Trophoblast cell (in vitro differentiated cells and primary cell): ENCODE data around the gene NCOA3.

Experiments
- DNase-seq, 2 donors: peaks; one replicate each; pipeline ENCODE4 v3.0.0-alpha.2; 2016
- H2AFZ ChIP-seq: 2 replicates; pipeline ENCODE4 v1.6.1; 2013; ENCODE audit warnings: low read length, moderate library complexity, mild to moderate bottlenecking; ENCODE audit not compliant: insufficient read depth, poor library complexity
- H2AK5ac ChIP-seq: 2 replicates; pipeline ENCODE4 v1.6.1; 2013; ENCODE audit warnings: mild to moderate bottlenecking, low read length
- H2BK120ac ChIP-seq: 2 replicates; pipeline ENCODE4 v1.6.1; 2013; ENCODE audit warnings: low read length, mild to moderate bottlenecking, moderate library complexity; ENCODE audit not compliant: insufficient read depth, poor library complexity
- H2BK12ac ChIP-seq: 2 replicates; pipeline ENCODE4 v1.6.1; 2013; ENCODE audit warnings: mild to moderate bottlenecking, low read length, moderate library complexity
- H2BK5ac ChIP-seq: 2 replicates; pipeline ENCODE4 v1.6.1; 2013; ENCODE audit warnings: low read length, low read depth, moderate library complexity, mild to moderate bottlenecking; ENCODE audit not compliant: poor library complexity
- H3K14ac ChIP-seq: 2 replicates; pipeline ENCODE4 v1.6.1; 2013; ENCODE audit warnings: mild to moderate bottlenecking, low read length
- H3K18ac ChIP-seq: 2 replicates; pipeline ENCODE4 v1.6.1; 2013; ENCODE audit warnings: mild to moderate bottlenecking, low read length
- H3K23ac ChIP-seq: 2 replicates; pipeline ENCODE4 v1.6.1; 2013; ENCODE audit warnings: low read length
- H3K27ac ChIP-seq: 2 replicates; pipeline ENCODE4 v1.5.1; 2013; ENCODE audit warnings: low read depth, mild to moderate bottlenecking, inconsistent platforms, low read length, moderate library complexity
- H3K27me3 ChIP-seq: 2 replicates; pipeline ENCODE4 v1.6.1; 2013; ENCODE audit warnings: inconsistent platforms, mild to moderate bottlenecking, low read length, moderate library complexity; ENCODE audit not compliant: insufficient read depth
- H3K36me3 ChIP-seq, 2 experiments: 1 replicate in 1 of 2; 2 replicates in 1 of 2; pipeline ENCODE4 v1.6.1; 2013; ENCODE audit warnings: low read length in 2 of 2, mild to moderate bottlenecking in 2 of 2, moderate library complexity in 1 of 2; ENCODE audit not compliant: insufficient read depth in 2 of 2, control insufficient read depth in 1 of 2
- H3K4ac ChIP-seq: 2 replicates; pipeline ENCODE4 v1.6.1; 2013; ENCODE audit warnings: low read depth, mild to moderate bottlenecking, low read length, moderate library complexity
- H3K4me1 ChIP-seq, 2 experiments: 1 replicate in 1 of 2; 2 replicates in 1 of 2; pipeline ENCODE4 v1.6.1; 2013; ENCODE audit warnings: low read length in 2 of 2, mild to moderate bottlenecking in 2 of 2, moderate library complexity in 1 of 2; ENCODE audit not compliant: insufficient read depth in 2 of 2, control insufficient read depth in 1 of 2
- H3K4me2 ChIP-seq: 2 replicates; pipeline ENCODE4 v1.6.1; 2013; ENCODE audit warnings: inconsistent platforms, mild to moderate bottlenecking, low read length, moderate library complexity
- H3K4me3 ChIP-seq: 2 replicates; pipeline ENCODE4 v1.5.1; 2013; ENCODE audit warnings: mild to moderate bottlenecking, low read depth, low read length, inconsistent platforms
- H3K79me1 ChIP-seq: one replicate; pipeline ENCODE4 v1.6.1; 2013; ENCODE audit warnings: low read length
- H3K79me2 ChIP-seq: 2 replicates; pipeline ENCODE4 v1.6.1; 2013; ENCODE audit warnings: low read length, mild to moderate bottlenecking; ENCODE audit not compliant: control insufficient read depth, insufficient read depth, poor library complexity
- H3K9ac ChIP-seq: 2 replicates; pipeline ENCODE4 v1.6.1; 2013; ENCODE audit warnings: mild to moderate bottlenecking, low read length
- H3K9me3 ChIP-seq: 2 replicates; pipeline ENCODE4 v1.6.1; 2013; ENCODE audit warnings: low read depth, mild to moderate bottlenecking, control low read depth, inconsistent platforms, low read length; ENCODE audit not compliant: insufficient read depth
- H4K12ac ChIP-seq: 2 replicates; pipeline ENCODE4 v1.6.1; 2013; ENCODE audit warnings: low read depth, mild to moderate bottlenecking, low read length, moderate library complexity
- H4K8ac ChIP-seq: 2 replicates; pipeline ENCODE4 v1.6.1; 2013; ENCODE audit warnings: low read depth, mild to moderate bottlenecking, low read length, moderate library complexity
- H4K91ac ChIP-seq: one replicate; pipeline ENCODE4 v1.6.1; 2013; ENCODE audit warnings: low read depth, mild to moderate bottlenecking, low read length, moderate library complexity
- WGBS: extraction: QIAGEN DNeasy Blood & Tissue Kit; methylation state at CpG from one replicate; pipeline ENCODE4 v1.1.7; 2013; ENCODE audit warnings: missing lambda C conversion rate; ENCODE audit not compliant: insufficient read length, insufficient coverage; ENCODE audit errors: extremely low coverage; 5-methylcytosine and 5-hydroxymethylcytosine counted together

NCOA3 gene

GRCh38 chr20:47677635-47678453 lies 176.2 kb downstream of the NCOA3 start:
- Histone ChIP-seq H3K23ac (no peak overlapping the region), H3K18ac (no peak overlapping the region), H2BK120ac (no peak overlapping the region), H3K27ac (no peak overlapping the region), H2BK12ac (no peak overlapping the region), H4K12ac (no peak overlapping the region), H3K79me1 (no peaks in the 10 kb centered on the region), H3K4ac (no peak overlapping the region), H4K91ac (no peak overlapping the region), H3K14ac (no peak overlapping the region), H3K9me3 (peaks cover 6% of the 10 kb centered on the region), H2AK5ac (no peak overlapping the region), H4K8ac (no peak overlapping the region), H3K36me3 (peaks cover 8 to 10% of the 10 kb centered on the region in 2 experiments), H3K4me3 (no peak overlapping the region), H2AFZ (no peak overlapping the region), H2BK5ac (no peak overlapping the region), H3K4me2 (no peak overlapping the region), H3K27me3 (no peaks in the 10 kb centered on the region), H3K79me2 (no peaks in the 10 kb centered on the region), H3K9ac (no peak overlapping the region), H3K4me1 (peaks cover 0 to 8% of the 10 kb centered on the region in 2 experiments)
- peak; percentile 71 to 77 for DNase-seq
- WGBS = no CpG with 5 or more reads among the region's 15 CpGs

- Histone ChIP-seq H4K8ac (no peak overlapping the region), H3K27ac (no peak overlapping the region), H2AFZ (no peak overlapping the region), H2BK5ac (no peak overlapping the region), H2BK12ac (no peak overlapping the region), H3K18ac (no peak overlapping the region), H3K27me3 (no peaks in the 10 kb centered on the region), H3K79me2 (no peaks in the 10 kb centered on the region), H4K91ac (no peak overlapping the region), H3K4me2 (no peak overlapping the region), H3K4ac (no peak overlapping the region), H2BK120ac (no peak overlapping the region), H3K14ac (no peak overlapping the region), H2AK5ac (no peak overlapping the region), H3K36me3 (peaks cover 12% of the 10 kb centered on the region in 2 experiments), H3K79me1 (no peaks in the 10 kb centered on the region), H3K9ac (no peak overlapping the region), H3K23ac (no peak overlapping the region), H4K12ac (no peak overlapping the region), H3K4me1 (peaks cover 0 to 8% of the 10 kb centered on the region in 2 experiments), H3K9me3 (peaks cover 6% of the 10 kb centered on the region), H3K4me3 (no peak overlapping the region)
- WGBS = no CpG with 5 or more reads among the region's 17 CpGs
- DNase-seq = no peak
Measured at GRCh38 chr20:47678536-47678935, 176.8 kb downstream of the NCOA3 start.

GRCh38 chr20:47679462-47679861 lies 177.8 kb downstream of the NCOA3 start:
- H3K23ac ChIP-seq = no peak overlapping the region
- H2BK5ac ChIP-seq = no peak overlapping the region
- H3K36me3 ChIP-seq = peaks cover 12 to 14% of the 10 kb centered on the region in 2 experiments
- no peak overlapping the region for H4K91ac ChIP-seq
- H3K14ac ChIP-seq = no peak overlapping the region
- H3K18ac ChIP-seq = no peak overlapping the region
- no peak overlapping the region for H2AK5ac ChIP-seq
- no peak overlapping the region for H4K12ac ChIP-seq
- H3K27ac ChIP-seq = no peak overlapping the region
- H3K4me1 ChIP-seq = peaks cover 0 to 8% of the 10 kb centered on the region in 2 experiments
- no CpG with 5 or more reads among the region's 4 CpGs for WGBS
- peaks cover 6% of the 10 kb centered on the region for H3K9me3 ChIP-seq
- no peak overlapping the region for H3K9ac ChIP-seq
- H2BK120ac ChIP-seq = no peak overlapping the region
- no peak overlapping the region for H2BK12ac ChIP-seq
- H3K4me3 ChIP-seq = no peak overlapping the region
- H3K4me2 ChIP-seq = no peak overlapping the region
- no peaks in the 10 kb centered on the region for H3K27me3 ChIP-seq
- no peak overlapping the region for H2AFZ ChIP-seq
- H3K79me1 ChIP-seq = no peaks in the 10 kb centered on the region
- H3K79me2 ChIP-seq = no peaks in the 10 kb centered on the region
- no peak for DNase-seq
- H4K8ac ChIP-seq = no peak overlapping the region
- no peak overlapping the region for H3K4ac ChIP-seq

- H2BK120ac ChIP-seq = no peak overlapping the region
- no peak overlapping the region for H3K27ac ChIP-seq
- DNase-seq = peak; percentile 65 to 69
- no peak overlapping the region for H3K14ac ChIP-seq
- no peak overlapping the region for H4K91ac ChIP-seq
- H2AFZ ChIP-seq = no peak overlapping the region
- no peak overlapping the region for H2BK12ac ChIP-seq
- H3K23ac ChIP-seq = no peak overlapping the region
- H4K12ac ChIP-seq = no peak overlapping the region
- peaks cover 12 to 15% of the 10 kb centered on the region in 2 experiments for H3K36me3 ChIP-seq
- H2BK5ac ChIP-seq = no peak overlapping the region
- H3K4me2 ChIP-seq = no peak overlapping the region
- H3K4me3 ChIP-seq = no peak overlapping the region
- no peaks in the 10 kb centered on the region for H3K27me3 ChIP-seq
- H3K79me2 ChIP-seq = no peaks in the 10 kb centered on the region
- H2AK5ac ChIP-seq = no peak overlapping the region
- H3K9me3 ChIP-seq = peaks cover 6% of the 10 kb centered on the region
- no peak overlapping the region for H3K9ac ChIP-seq
- H4K8ac ChIP-seq = no peak overlapping the region
- no peaks in the 10 kb centered on the region for H3K79me1 ChIP-seq
- no peak overlapping the region for H3K4ac ChIP-seq
- WGBS = no CpG with 5 or more reads among the region's 6 CpGs
- peaks cover 0 to 8% of the 10 kb centered on the region in 2 experiments for H3K4me1 ChIP-seq
- H3K18ac ChIP-seq = no peak overlapping the region
Measured at GRCh38 chr20:47680804-47681529, 179.3 kb downstream of the NCOA3 start.
